ENCODE results near the gene TPO. TPM values are rescaled to one million over a fixed set of nuclear protein-coding genes. Genes with fewer than 3 reads are reported as not detected.

The TPO gene
- total and polyA plus RNA-seq, 8 donors: 0.19 to 8.2 (median 0.49) TPM; not detected in 1

DNA sequence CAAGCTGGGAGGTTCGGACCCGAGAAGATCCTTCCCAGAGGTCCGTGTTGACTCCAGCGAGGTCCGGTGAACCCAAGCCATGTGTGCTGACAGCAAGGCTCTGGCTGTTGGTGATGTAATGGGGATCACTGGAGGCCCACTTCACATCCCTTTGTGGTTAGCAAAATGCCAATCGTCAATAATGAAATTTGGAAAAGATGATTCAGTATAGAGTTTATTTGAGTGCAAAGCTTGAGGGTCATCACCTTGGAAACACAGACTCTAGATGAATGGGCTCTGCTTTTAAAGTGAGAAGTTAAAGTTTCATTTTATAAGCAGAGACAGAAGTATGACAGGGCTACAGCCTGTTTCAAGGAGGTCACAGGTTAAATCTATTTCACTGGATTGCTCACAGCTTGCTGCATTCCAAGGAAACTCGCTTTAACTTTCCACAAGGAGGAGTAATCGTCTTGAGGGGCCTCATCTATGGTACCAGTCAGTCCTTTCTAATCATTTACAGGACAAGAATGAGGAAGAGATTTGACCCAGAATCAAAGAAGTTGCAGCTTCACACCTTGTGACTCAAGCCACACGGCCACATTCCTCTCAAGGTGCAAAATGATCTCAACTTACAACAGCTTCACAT is 140.5 kb downstream of the TPO start:
- DNase-seq (no peak), ATAC-seq (peak in 3 of 4 donors; percentile 16 to 27 (median 22)), FAIRE-seq (no peak)
- H3K27ac ChIP-seq: no peak overlapping the region
- H3K36me3 ChIP-seq: no peaks in the 10 kb centered on the region
- no peaks in the 10 kb centered on the region for H3K27me3 ChIP-seq
- no peaks in the 10 kb centered on the region for H3K9me3 ChIP-seq
- H3K4me1 ChIP-seq: no peaks in the 10 kb centered on the region
- WGBS, 2 donors: 53 to 66% methylated on average over 9 of the region's 9 CpGs
- TF ChIP-seq, protein P1, sequence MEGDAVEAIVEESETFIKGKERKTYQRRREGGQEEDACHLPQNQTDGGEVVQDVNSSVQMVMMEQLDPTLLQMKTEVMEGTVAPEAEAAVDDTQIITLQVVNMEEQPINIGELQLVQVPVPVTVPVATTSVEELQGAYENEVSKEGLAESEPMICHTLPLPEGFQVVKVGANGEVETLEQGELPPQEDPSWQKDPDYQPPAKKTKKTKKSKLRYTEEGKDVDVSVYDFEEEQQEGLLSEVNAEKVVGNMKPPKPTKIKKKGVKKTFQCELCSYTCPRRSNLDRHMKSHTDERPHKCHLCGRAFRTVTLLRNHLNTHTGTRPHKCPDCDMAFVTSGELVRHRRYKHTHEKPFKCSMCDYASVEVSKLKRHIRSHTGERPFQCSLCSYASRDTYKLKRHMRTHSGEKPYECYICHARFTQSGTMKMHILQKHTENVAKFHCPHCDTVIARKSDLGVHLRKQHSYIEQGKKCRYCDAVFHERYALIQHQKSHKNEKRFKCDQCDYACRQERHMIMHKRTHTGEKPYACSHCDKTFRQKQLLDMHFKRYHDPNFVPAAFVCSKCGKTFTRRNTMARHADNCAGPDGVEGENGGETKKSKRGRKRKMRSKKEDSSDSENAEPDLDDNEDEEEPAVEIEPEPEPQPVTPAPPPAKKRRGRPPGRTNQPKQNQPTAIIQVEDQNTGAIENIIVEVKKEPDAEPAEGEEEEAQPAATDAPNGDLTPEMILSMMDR (IDR thresholded peaks at IDR 0.05): no peak
- intact Hi-C loops (cut with DNase I): no loop called here
- H3K4me3 ChIP-seq: no peak overlapping the region

DNA sequence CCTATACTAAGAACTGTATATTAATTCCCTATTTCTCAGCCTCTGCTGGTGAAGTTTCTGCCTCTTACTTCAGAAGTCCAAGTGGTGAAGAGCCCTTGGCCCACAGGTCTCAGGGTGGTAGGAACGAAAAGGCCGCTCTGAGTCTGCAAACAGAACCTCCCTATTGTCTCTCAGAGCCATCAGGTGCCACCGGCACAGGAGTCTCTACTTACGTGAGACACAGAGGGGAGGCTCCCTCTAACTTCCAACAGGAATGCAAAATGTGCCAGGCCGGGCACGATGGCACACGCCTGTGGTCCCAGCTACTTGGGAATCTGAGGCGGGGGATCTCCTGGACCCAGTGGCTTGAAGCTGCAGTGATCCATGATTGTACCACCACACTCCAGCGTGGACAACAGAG is 143.0 kb downstream of the TPO start:
- DNase-seq: no peak
- ATAC-seq: no peak
- 84 to 90% methylated on average over 9 of the region's 9 CpGs for WGBS, 2 donors
- intact Hi-C loops (cut with DNase I): no loop called here
- Histone ChIP-seq H3K4me3 (no peak overlapping the region), H3K27me3 (no peaks in the 10 kb centered on the region), H3K36me3 (no peaks in the 10 kb centered on the region), H3K4me1 (no peaks in the 10 kb centered on the region), H3K27ac (no peak overlapping the region), H3K9me3 (no peaks in the 10 kb centered on the region)
- TF ChIP-seq, protein P1 (IDR thresholded peaks at IDR 0.05): no peak
- FAIRE-seq: no peak

DNA sequence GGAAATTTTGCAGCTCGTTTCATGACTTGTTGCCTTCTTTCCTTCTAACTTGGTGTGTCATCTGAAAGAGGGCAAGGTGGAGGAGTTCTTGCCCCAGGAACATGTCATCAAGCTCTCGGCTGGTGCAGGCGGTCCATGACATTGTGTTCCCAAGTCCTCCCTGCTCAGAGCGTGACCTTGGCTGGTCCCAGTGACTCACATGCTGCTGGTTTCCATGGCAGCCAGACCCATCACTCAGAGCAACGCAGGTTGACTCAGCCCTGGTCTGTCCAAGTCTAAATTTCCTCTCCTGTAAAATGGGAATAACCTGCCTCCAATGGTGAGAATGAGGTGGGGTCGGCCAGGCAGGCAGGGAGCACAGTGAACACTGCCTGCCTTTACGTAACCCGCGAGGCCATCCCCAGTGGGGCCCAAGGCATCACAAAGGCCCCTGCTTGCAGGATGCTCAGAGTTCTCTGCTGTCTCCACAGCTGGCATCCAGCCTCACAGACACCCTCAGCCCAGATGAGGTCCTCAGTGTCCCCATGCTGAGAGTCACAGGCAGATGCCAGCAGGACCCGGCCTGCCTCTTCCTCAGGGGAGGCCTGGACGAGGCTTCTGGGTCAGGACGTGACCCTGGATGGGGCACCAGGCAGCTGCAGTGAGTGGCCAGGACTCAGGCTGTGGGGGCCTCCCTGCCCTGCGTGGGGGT is 143.7 kb downstream of the TPO start:
- H3K9me3 ChIP-seq: no peaks in the 10 kb centered on the region
- H3K27ac ChIP-seq: no peak overlapping the region
- ATAC-seq (peak; percentile 34 to 63 (median 54)), DNase-seq (peak in 3 of 6 donors; percentile 25 to 68 (median 49)), FAIRE-seq (no peak)
- 66 to 73% methylated on average over 13 of the region's 13 CpGs for WGBS, 2 donors
- no peaks in the 10 kb centered on the region for H3K36me3 ChIP-seq
- TF ChIP-seq, protein P1 (IDR thresholded peaks at IDR 0.05): no peak
- H3K4me1 ChIP-seq: no peaks in the 10 kb centered on the region
- no peaks in the 10 kb centered on the region for H3K27me3 ChIP-seq
- intact Hi-C loops (cut with DNase I): no loop called here
- H3K4me3 ChIP-seq: no peak overlapping the region

DNA sequence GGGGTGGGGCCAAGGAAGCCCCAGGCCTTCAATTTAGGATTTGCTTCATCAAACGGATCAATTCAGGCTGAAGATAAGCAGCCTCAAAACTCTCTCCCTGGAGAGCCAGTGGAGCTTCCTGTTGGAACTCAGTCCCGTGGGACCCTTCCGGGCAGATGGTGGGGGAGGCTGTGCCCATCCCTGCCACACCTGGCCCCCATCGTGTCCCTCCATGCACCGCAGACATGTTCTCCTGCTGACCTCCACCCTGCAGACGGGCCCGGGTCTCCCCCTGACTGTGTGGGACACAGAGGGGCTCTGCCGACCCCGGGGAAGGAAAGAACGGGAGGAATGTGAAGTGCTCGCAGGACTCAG is 144.2 kb downstream of the TPO start:
- TF ChIP-seq, protein P1 (IDR thresholded peaks at IDR 0.05): no peak
- FAIRE-seq (no peak), DNase-seq (no peak), ATAC-seq (no peak)
- WGBS, 2 donors: 73 to 78% methylated on average over 11 of the region's 11 CpGs
- Histone ChIP-seq H3K27me3 (no peaks in the 10 kb centered on the region), H3K4me3 (no peak overlapping the region), H3K4me1 (no peaks in the 10 kb centered on the region), H3K27ac (no peak overlapping the region), H3K9me3 (no peaks in the 10 kb centered on the region), H3K36me3 (no peaks in the 10 kb centered on the region)
- intact Hi-C loops (cut with DNase I): no loop called here

DNA sequence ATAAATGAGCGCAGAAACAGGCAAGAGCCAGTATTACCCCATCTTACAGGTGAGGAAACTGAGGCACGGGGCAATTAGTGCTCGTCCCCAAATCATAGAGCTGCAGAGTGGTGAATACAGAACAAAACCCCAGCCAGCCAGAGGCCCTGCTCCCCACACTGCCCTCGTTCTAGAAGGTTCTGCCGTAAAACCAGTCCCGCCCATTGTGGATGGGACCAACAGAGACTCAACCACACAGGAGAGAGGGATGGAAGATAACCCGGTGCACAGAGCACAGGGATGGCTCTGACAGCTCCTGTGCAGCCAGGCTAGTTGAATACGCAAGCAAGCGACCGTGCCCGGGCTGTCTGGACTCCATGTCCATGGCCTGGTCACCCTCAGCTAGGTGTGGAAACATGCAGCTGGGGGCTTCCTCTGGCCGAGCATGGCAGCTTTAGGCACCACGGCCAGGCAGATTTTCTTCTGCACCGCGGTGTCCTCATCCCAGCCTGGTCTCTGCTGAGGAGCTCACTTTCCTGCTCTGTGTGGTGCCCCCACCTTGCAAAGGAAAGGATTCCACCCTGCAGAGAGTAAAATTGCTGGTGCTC is 146.4 kb downstream of the TPO start:
- Histone ChIP-seq H3K9me3 (no peaks in the 10 kb centered on the region), H3K4me3 (no peak overlapping the region), H3K36me3 (no peaks in the 10 kb centered on the region), H3K27ac (no peak overlapping the region), H3K27me3 (no peaks in the 10 kb centered on the region), H3K4me1 (no peaks in the 10 kb centered on the region)
- DNase-seq (no peak), ATAC-seq (no peak), FAIRE-seq (no peak)
- WGBS, 2 donors: 67 to 74% methylated on average over 15 of the region's 15 CpGs
- intact Hi-C loops (cut with DNase I): no loop called here
- TF ChIP-seq, protein P1 (IDR thresholded peaks at IDR 0.05): no peak

Data from pancreas (tissue), 10 donors.